ENCODE results near the gene TOM1L1.

The TOM1L1 gene

GRCh38 chr17:54898576-54898975, 2.1 kb upstream of the TOM1L1 start:
- TF ChIP-seq, protein P1, sequence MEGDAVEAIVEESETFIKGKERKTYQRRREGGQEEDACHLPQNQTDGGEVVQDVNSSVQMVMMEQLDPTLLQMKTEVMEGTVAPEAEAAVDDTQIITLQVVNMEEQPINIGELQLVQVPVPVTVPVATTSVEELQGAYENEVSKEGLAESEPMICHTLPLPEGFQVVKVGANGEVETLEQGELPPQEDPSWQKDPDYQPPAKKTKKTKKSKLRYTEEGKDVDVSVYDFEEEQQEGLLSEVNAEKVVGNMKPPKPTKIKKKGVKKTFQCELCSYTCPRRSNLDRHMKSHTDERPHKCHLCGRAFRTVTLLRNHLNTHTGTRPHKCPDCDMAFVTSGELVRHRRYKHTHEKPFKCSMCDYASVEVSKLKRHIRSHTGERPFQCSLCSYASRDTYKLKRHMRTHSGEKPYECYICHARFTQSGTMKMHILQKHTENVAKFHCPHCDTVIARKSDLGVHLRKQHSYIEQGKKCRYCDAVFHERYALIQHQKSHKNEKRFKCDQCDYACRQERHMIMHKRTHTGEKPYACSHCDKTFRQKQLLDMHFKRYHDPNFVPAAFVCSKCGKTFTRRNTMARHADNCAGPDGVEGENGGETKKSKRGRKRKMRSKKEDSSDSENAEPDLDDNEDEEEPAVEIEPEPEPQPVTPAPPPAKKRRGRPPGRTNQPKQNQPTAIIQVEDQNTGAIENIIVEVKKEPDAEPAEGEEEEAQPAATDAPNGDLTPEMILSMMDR (IDR thresholded peaks at IDR 0.05; ENCODE audit: low read depth, low read length), result no peak
- no peak for DNase-seq (ENCODE audit: extremely low read depth, low read depth)

- TF ChIP-seq, protein P1 (IDR thresholded peaks at IDR 0.05; ENCODE audit: low read depth, low read length), result no peak
- no peak for DNase-seq (ENCODE audit: extremely low read depth, low read depth)
Measured at GRCh38 chr17:54899201-54899600, 1.5 kb upstream of the TOM1L1 start.

GRCh38 chr17:54899721-54900456, 763 bp upstream of the TOM1L1 start:
- no peak for DNase-seq (ENCODE audit: extremely low read depth, low read depth)
- TF ChIP-seq, protein P1 (IDR thresholded peaks at IDR 0.05; ENCODE audit: low read depth, low read length), result no peak

- TF ChIP-seq, protein P1 (IDR thresholded peaks at IDR 0.05; ENCODE audit: low read depth, low read length), result no peak
Measured at GRCh38 chr17:54901230-54901822, 674 bp downstream of the TOM1L1 start.

GRCh38 chr17:54902017-54902416, 1.4 kb downstream of the TOM1L1 start:
- DNase-seq (ENCODE audit: extremely low read depth, low read depth), result no peak
- TF ChIP-seq, protein P1 (IDR thresholded peaks at IDR 0.05; ENCODE audit: low read depth, low read length), result no peak

More at GRCh38 chr17:54901230-54901822, 674 bp downstream of the TOM1L1 start:
- no peak for DNase-seq (ENCODE audit: extremely low read depth, low read depth)

DNA sequence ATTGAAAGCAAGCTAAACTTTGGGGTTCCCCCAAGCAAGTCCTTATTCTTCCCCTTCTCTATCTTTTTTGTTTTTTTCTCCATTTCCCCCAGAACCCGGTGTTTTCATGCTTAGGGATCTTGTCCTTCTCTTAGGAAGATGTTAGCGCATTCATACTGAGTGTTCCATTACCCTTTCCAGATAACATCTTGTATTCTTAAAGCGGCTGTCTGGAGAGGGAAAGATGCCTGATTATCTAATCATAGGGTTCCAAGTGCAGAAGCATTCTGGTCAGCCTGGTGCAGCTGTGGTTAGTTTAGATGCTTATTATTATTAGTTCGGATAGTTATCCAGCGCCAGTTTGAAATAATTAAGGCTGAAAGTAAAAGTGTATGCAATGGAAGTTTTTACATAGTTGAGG, 2.0 kb downstream of the TOM1L1 start:
- no peak for DNase-seq (ENCODE audit: extremely low read depth, low read depth)
- TF ChIP-seq, protein P1 (IDR thresholded peaks at IDR 0.05; ENCODE audit: low read depth, low read length), result no peak

GRCh38 chr17:54903375-54903774, 2.7 kb downstream of the TOM1L1 start:
- TF ChIP-seq, protein P1 (IDR thresholded peaks at IDR 0.05; ENCODE audit: low read depth, low read length), result no peak
- no peak for DNase-seq (ENCODE audit: extremely low read depth, low read depth)
